ENCODE data around the gene HDAC5. TPM values are rescaled to one million over a fixed set of nuclear protein-coding genes. Genes with fewer than 3 reads are reported as not detected.
"Not testable (repeated sequence)": the region's sequence is repeated elsewhere in the genome, so short reads cannot be mapped to it uniquely, and the experiment has no call there.

The HDAC5 gene
- total and polyA plus RNA-seq, 2 of the 8 experiments (the other 6 are each of a cell fraction or from before 2014, with no cell fraction given), result 48.5 to 54.4 TPM

GRCh38 chr17:44046893-44047292, 76.5 kb downstream of the HDAC5 start:
- not testable (repeated sequence) for H3K4me2 ChIP-seq (ENCODE audit: insufficient read depth in 1 of 2, low read depth in 2 of 2, low read length in 2 of 2); H3K9ac ChIP-seq (replicated peaks in 1 of 4; ENCODE audit: extremely low read depth in 1 of 4, low read depth in 3 of 4, low read length in 3 of 4); H3K27me3 ChIP-seq (replicated peaks in 1 of 4; ENCODE audit: control insufficient read depth in 3 of 4, extremely low read depth in 1 of 4, insufficient read depth in 3 of 4, low read length in 3 of 4); H3K23me2 ChIP-seq (ENCODE audit: low read depth, low read length); H2BK12ac ChIP-seq (ENCODE audit: low read depth, low read length); H3K14ac ChIP-seq (ENCODE audit: insufficient read length); H2AFZ ChIP-seq (ENCODE audit: low read length); H2BK15ac ChIP-seq (ENCODE audit: low read length); H4K91ac ChIP-seq (replicated peaks; ENCODE audit: insufficient read length, low read length); H3K18ac ChIP-seq (ENCODE audit: extremely low read depth, low read length); H3K4me1 ChIP-seq (replicated peaks in 1 of 4; ENCODE audit: control insufficient read depth in 3 of 4, insufficient read depth in 4 of 4, low read length in 3 of 4); H3K9me3 ChIP-seq (ENCODE audit: insufficient read depth in 2 of 2, low read depth in 1 of 2, low read length in 1 of 2); H2BK20ac ChIP-seq (ENCODE audit: low read length); H3K4ac ChIP-seq (replicated peaks; ENCODE audit: insufficient read length, low read depth, low read length); H2AK5ac ChIP-seq (ENCODE audit: low read depth, low read length); H4K20me1 ChIP-seq (replicated peaks in 1 of 2; ENCODE audit: control insufficient read depth in 1 of 2, insufficient read depth in 2 of 2, low read length in 2 of 2); H3K4me3 ChIP-seq (ENCODE audit: extremely low read depth in 1 of 4, insufficient read depth in 2 of 4, low read depth in 3 of 4, low read length in 4 of 4); H3K79me1 ChIP-seq (ENCODE audit: low read depth, low read length); FAIRE-seq; H3K56ac ChIP-seq (replicated peaks; ENCODE audit: insufficient read length, low read depth, low read length); H2BK5ac ChIP-seq (ENCODE audit: low read depth, low read length); H4K5ac ChIP-seq (ENCODE audit: insufficient read length, low read depth, low read length); H3K27ac ChIP-seq (ENCODE audit: low read depth, low read length); H4K8ac ChIP-seq (ENCODE audit: extremely low read depth, insufficient read depth, low read length); H2BK120ac ChIP-seq (replicated peaks; ENCODE audit: low read depth, low read length); H3K23ac ChIP-seq (ENCODE audit: insufficient read length); DNase-seq (ENCODE audit: low read depth in 1 of 2, low spot score in 2 of 2)
- POLR2A ChIA-PET (ENCODE audit: partially characterized antibody), result interaction anchor here (1.2 kb wide), 1 partner anchor 16 kb away, joined by 3 read pairs; no protein-coding TSS in a partner anchor
- CTCF ChIA-PET (ENCODE audit: partially characterized antibody), result interaction anchor here (0.6 to 1.8 kb wide), 3 partner anchors 9 to 38 kb away, joined by 3 to 4 read pairs (median 3); no protein-coding TSS in a partner anchor
- peaks cover 4 to 57% (median 25%) of the 10 kb centered on the region in 4 experiments for H3K36me3 ChIP-seq (ENCODE audit: control insufficient read depth in 2 of 4, insufficient read depth in 4 of 4, low read length in 3 of 4)
- 96% methylated on average over 7 of the region's 7 CpGs; no CpG with 5 or more reads in 1 of the 2 experiments for WGBS, 2 experiments (ENCODE audit: extremely low coverage in 1 of 2, insufficient coverage in 1 of 2, insufficient read length in 1 of 2, insufficient replicate concordance in 2 of 2, low coverage in 1 of 2, low lambda C conversion rate in 2 of 2, missing lambda C conversion rate in 1 of 2)
- peaks cover 0 to 76% of the 10 kb centered on the region in 2 experiments; a peak in 2 of 4 replicates for H3K79me2 ChIP-seq (ENCODE audit: control insufficient read depth in 1 of 2, insufficient read depth in 2 of 2, low read length in 2 of 2)

Measured in H1 (cell line).